Measurements from ENCODE around the gene PRUNE2. TPM values are rescaled to one million over a fixed set of nuclear protein-coding genes. Genes with fewer than 3 reads are reported as not detected.

The PRUNE2 gene
- total RNA-seq, 1 donor from 2014 or later, result 55.3 TPM

DNA sequence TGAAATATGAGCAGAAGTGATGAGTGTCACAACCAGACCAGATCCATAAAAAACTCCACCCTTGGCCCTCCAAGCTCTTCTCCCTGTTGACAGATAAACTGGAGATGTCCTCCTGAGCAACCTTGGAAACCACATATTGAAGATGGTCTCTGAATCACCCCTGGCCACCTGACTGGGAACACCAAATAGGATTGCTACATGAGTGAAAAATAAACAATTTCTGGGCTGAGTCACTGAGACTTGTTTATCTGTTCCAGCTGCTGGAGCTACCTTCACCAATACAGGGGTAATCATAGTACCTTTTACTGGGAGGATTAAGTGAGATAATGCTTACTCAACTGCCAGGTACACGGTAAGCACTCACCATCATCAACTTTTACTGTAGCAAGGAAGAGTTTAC, 88.4 kb downstream of the PRUNE2 start:
- intact Hi-C loops (cut with DNase I), result no loop called here
- DNase-seq (ENCODE audit: low spot score) (no peak), ATAC-seq (no peak)

DNA sequence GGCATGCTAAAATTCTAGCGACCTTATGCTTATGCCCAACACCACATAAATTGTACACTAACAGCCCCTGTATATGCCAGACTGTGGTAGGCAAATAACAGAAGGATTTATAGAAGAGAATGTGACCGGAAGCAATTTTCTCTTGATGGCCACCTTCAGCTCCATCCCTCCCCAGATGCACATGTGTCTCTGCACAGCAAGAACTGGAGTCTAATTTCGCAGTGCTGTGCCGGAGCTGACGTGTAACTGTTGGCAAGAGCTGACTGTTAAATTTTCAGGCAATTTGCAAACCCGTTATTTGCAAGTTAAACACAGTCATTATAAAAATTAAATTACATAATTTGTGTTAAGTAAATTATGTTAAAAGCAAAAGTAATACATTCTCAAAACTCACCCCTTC, 93.3 kb downstream of the PRUNE2 start:
- intact Hi-C loops (cut with DNase I), result no loop called here
- no peak for ATAC-seq
- DNase-seq (ENCODE audit: low spot score), result no peak

DNA sequence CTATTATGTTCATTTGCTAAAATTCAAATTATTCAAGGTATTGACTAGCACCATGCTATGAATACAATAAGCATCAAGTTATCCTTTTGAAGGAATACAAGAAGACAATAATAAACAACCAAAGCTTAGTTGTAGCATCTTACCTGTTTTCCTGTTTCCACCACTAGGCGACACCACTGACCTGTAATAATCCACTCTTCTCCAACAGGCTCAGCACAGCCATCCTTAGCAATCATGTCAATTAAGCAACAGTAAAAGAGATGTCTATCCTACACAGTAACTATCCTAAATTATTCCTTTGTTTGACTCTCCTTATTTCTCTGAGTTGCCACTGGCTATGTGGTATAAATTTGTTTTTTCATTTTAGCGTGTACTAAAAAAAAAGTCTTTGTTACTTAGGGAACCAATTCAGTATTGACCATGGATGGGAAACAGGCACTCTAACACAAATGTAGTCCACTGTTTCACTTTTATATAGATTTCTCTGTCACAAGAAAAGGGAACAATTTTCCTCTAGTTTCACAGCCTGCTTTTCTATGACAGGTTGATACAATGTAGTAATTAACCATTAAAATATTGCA, 95.4 kb downstream of the PRUNE2 start:
- no peak for DNase-seq (ENCODE audit: low spot score)
- intact Hi-C loops (cut with DNase I), result no loop called here
- ATAC-seq, result no peak

DNA sequence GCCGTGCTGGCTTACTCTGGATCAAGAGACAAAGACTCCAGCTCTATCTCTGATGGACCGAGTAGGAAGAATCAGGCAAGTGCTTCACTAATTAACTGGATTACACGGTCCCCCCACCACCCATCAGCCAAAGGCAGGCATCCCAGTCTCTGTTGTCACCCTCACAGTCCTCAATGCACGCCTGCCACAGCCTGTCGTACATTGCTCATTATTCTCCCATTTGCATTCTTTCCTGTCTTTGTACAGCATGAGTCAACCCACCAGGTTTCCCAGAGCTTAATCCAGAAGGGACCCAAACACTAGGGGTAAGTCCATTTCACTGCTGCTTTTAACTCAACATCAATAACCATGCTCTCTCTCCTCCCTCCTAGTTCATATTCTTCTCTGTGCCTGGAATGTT, 97.3 kb downstream of the PRUNE2 start:
- intact Hi-C loops (cut with DNase I), result no loop called here
- DNase-seq (ENCODE audit: low spot score), result no peak
- no peak for ATAC-seq

DNA sequence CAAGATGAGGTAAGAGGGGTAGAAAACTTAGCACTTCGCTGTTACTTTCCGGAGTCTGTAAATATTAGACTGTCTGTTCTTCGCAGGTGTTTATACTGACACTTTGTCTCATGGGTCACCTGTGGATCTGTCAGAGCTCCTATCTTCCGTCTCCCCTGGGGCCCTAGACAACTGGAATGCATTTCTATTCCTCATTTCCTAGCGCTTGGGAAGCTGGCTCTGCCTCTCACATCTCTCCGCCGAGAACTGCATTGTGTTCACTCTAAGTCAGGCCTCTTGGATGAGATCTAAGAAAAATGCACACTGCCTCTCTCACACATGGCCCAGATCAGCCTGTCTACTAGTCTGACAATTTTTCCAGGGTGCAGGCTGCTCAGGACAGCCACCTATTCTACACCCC, 102.2 kb downstream of the PRUNE2 start:
- intact Hi-C loops (cut with DNase I), result no loop called here
- ATAC-seq (no peak), DNase-seq (ENCODE audit: low spot score) (no peak)

DNA sequence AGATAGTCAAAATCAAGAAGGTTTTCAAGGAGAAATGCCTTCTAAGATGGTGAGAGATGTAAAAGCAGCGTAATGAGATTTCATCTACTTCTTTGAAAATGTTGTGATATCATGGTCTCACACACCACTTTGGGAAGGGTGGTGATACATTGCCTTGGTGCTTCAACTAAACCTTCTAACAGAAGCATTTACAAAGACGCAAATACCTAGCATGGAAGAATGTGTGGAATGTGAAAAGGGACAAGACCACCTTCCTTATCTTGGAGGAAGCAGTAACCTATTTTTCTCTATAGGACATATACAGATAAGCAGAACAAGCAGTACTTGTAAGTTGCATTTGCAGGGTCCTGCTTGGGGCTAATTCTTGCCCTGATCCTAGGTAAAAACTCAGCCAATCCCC, 102.8 kb downstream of the PRUNE2 start:
- no peak for ATAC-seq
- intact Hi-C loops (cut with DNase I), result no loop called here

DNA sequence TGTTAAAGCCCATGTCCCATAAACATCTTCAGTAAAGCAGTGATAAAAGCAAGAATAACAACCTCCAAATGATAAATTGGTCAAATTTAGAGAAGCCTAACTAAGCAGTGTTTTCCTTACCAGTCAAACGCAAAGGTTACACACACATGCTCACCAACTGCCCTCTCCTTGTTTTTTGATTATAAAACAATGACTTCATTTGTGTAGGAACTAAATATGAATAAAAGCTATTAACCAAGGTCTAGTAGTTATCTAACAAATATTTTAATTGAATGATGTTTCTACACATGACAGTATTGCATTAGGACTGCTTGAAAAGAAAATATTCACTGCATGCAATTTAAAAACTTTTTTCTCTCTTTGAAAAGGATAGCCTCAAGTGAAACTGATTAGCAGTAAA, 105.0 kb downstream of the PRUNE2 start:
- DNase-seq (ENCODE audit: low spot score) (no peak), ATAC-seq (no peak)
- intact Hi-C loops (cut with DNase I), result no loop called here

More for the DNA sequence above, 102.8 kb downstream of the PRUNE2 start:
- no peak for DNase-seq (ENCODE audit: low spot score)

DNA sequence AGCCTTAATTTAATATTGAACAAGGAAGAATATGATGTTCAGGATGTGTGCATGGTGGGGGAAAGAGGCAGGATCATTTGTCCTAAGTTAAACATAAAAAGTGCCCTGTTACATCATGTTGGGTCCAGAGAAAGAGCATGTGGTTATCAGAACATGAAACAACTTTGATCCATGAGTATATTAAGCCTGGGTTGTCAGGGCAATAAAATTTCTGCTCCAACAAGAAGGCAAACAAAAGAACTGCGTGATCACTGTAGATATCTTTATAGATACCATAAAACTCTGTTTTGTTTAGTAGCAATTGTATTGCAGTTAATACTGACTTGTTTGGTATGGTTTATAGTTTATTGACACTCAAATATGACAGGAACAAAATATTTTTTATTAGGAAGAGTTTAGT, 106.4 kb downstream of the PRUNE2 start:
- DNase-seq (ENCODE audit: low spot score), result no peak
- intact Hi-C loops (cut with DNase I), result no loop called here
- ATAC-seq, result no peak

DNA sequence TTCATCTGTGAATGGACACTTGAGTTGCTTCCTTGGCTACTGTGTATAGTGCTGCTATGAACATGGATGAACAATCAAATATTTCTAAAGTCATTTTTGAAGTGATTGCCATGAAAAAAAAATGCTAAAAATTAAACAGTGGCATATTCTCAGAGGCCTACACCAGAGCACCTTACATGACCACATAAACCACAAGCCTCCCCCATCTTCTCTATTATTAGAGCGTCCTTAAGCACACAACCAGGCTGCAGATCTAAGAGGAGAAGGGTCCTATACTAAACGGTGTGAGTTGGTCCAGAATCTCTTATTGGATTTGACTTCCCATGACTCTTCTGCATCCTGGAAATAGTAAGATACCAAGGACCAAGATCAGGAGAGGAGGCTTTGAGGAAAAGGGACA, 107.4 kb downstream of the PRUNE2 start:
- intact Hi-C loops (cut with DNase I), result no loop called here
- ATAC-seq, result no peak
- DNase-seq (ENCODE audit: low spot score), result no peak

DNA sequence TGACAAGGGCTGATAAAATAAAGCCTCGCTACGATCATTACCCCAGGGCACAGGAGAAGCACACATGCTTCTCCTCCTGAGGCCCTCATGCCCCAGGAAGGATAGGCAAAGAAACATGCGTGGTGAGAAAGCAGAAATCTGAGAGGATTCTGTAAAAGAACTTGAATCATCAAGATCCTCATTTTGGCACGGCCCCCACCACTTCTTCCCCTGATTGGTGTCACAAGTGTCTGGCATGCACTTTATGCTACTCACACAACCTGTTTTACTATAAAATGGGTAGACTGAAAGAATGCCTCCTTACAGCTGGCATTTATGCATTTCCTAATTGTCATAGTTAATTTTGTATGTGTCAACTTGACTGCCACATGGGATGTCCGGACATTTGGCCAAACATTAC, 109.6 kb downstream of the PRUNE2 start:
- intact Hi-C loops (cut with DNase I), result no loop called here
- ATAC-seq, result no peak
- no peak for DNase-seq (ENCODE audit: low spot score)

DNA sequence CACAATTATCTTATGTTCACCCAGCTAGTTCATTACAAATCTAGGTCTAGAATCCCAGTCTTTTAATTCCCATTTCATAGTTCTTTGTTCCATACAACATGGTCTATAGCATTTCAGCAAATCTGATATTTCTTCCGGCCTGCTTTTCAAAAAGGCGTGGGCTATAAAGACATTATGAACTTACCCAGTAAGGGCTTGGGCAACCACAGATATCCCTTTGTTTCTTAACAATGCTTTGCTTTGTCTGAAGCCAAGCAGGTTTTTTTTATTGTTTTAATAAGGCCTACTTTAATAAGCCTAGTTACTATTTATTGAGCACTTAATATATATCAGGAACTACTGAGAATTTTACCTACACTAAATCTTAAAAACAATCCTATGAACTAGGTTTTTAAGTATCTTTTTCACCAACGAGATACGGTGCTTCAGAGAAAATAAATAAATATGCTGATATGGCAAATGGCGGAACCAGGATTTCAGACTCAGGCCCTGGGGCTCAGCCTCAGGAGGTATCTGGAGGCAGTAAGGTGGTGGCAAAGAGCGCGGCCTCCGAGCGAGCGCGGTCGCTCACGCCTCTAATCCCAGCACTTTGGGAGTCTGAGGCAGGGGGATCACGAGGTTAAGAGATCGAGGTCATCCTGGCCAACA, 112.0 kb downstream of the PRUNE2 start:
- DNase-seq (ENCODE audit: low spot score), result no peak
- intact Hi-C loops (cut with DNase I), result no loop called here
- no peak for ATAC-seq

DNA sequence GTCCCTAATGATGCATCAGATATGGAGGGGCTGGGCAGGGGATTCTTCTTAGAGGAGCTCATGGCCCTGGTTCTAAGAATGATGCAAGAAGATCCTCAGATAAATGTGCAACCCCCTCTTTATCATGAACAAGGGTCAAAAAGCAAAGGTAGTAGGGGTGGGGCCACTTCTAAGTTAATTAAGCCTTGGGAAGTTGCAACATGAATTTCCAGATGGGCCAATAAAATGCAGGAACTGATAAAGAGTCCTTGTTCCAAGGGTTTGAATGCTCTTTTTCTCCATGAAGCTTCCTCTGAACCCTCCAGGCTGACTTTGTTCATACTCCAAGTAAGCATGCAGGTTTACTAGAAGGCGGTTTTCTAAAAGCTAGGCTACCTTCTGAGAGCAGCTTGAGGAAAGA, 116.1 kb downstream of the PRUNE2 start:
- DNase-seq (ENCODE audit: low spot score) (no peak), ATAC-seq (no peak)
- intact Hi-C loops (cut with DNase I), result no loop called here

DNA sequence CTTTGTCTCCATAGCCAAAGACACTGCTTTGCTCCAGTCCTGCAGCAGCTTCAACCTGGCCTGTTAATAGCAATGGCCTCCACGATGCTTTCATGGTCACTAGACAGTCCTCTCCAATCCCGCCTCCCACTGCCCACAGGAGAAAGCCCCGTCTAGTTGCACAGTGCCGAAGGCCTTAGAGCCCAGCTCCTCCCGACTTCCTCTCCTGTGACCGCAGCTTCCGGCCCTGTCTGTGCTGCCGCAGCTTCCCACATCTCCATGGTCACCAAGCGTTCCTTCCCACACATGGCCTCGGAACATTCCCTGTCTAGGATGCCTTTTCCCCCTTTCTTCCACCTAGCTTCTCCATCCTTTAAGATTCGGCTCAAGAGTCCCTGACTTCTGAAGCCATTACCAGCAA, 118.2 kb downstream of the PRUNE2 start:
- ATAC-seq (no peak), DNase-seq (ENCODE audit: low spot score) (no peak)
- intact Hi-C loops (cut with DNase I), result no loop called here

DNA sequence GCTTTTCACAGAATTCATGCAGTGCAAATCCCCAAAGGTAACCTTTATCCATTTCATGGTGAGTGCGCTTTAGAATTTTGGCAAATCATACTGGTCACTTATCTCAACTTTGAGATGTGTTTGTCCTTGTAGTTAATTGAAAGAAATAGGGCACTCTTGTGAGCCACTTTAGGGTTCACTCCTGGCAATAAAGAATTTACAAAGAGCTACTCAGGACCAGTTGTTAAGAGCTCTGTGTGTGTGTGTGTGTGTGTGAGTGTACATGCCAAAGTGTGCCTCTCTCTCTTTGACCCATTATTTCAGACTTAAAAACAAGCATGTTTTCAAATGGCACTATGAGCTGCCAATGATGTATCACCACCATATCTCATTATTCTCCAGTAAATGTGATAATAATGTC, 120.4 kb downstream of the PRUNE2 start:
- DNase-seq (ENCODE audit: low spot score) (no peak), ATAC-seq (no peak)
- intact Hi-C loops (cut with DNase I), result no loop called here

DNA sequence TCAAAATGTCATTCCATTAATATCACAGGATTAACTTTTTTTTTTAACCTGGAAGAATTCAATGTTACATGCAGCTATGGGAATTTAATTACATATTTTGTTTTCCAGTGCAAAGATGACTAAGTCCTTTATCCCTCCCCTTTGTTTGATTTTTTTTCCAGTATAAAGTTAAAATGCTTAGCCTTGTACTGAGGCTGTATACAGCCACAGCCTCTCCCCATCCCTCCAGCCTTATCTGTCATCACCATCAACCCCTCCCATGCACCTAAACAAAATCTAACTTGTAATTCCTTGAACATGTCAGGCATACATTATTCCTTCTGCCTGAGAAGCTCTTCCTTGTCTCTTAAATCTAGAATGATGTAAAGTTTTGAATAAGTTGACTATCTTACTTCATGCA, 121.0 kb downstream of the PRUNE2 start:
- no peak for ATAC-seq
- intact Hi-C loops (cut with DNase I), result no loop called here
- DNase-seq (ENCODE audit: low spot score), result no peak

DNA sequence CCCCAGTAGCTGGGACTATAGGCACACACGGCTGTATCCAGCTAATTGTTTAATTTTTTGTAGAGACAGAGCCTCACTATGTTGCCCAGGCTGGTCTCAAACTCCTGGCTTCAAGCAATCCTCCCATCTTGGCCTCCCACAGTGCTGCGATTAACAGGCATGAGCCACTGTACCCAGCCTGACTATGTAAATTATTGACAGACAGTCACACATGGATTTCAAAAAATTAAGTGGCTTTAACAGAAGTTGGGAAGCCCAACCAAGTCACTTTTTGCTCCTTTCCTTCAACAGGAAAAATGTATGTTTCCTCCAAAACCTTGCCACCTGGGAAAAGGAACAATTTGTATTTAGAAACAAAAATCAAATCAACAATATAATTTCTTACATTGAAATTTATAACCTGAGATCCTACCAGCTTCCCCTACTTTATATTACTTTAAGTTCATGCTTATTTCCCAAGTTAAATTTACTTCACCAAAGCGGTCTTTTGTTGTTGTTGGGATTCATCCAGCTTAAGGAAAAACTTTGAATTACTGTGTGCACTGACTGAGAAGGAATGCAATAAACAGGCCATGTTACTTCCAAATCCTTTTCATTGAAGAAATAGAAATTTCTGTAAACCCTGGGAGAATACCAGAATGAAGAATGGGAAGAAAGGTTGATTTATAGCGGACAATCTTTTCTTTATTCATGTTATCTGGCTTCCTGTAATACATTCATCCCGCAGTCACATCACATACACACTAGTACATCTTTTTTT, 133.0 kb downstream of the PRUNE2 start:
- intact Hi-C loops (cut with DNase I), result no loop called here
- ATAC-seq (no peak), DNase-seq (ENCODE audit: low spot score) (no peak)

DNA sequence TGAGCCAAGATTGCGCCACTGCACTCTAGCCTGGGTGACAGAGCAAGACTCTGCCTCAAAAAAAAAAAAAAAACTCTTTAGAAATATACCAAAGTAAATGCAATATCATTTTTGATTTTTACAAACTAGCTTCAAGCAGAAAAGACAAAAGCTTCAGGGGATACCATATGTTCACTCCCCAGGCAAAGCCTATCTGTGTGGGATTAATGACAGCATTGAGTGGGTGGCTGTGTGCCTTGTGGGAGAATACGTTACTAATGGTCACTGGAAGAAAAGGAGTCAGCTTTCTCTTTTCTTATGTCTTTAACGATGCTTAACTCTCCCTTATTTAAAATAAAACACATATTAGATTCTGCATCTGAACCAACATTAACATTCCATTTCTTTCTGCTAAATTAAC, 139.8 kb downstream of the PRUNE2 start:
- DNase-seq (ENCODE audit: low spot score) (no peak), ATAC-seq (no peak)
- intact Hi-C loops (cut with DNase I), result no loop called here

DNA sequence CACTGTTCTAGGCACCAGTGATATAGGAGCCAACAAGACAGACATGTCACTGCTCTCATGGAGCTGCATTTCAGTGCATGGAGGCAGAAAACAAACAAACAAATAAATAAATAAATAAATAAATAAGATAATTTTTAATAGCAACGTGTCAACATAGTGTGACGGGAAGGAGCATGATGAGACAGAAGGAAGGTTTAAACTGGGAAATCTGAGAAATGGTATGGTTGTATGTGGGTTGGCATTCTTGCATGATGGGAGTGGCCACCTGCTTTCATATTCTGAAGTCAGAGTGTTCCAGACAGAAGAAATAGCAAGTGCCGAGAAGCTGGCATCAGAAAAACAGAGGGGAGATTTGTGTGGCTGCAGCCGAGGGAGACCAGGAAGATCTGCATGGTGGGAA, 141.8 kb downstream of the PRUNE2 start, which contains the start of gene PCA3:
TSS of gene PCA3 (plus strand) at position 301 of the 400 bp plus-strand sequence.
- intact Hi-C loops (cut with DNase I), result no loop called here
- ATAC-seq (no peak), DNase-seq (ENCODE audit: low spot score) (no peak)

DNA sequence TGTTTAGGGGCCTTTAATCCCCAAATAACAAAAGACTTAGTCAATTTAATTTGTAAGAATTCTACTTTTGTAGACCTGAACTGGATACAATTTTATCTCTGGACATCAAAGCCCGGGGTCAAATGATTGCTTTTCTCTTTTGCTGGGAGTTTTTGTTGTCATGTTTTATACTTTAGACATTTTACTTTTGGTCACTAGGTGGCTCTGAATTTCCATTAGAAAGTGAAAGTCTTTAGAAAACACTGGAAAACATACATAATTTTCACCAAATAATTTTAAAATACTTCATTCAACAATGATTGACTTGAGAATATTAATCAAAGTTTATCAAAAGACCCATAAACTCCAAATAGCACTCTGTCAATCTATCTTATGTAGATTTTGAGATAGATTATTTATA, 144.5 kb downstream of the PRUNE2 start:
- intact Hi-C loops (cut with DNase I), result no loop called here
- no peak for DNase-seq (ENCODE audit: low spot score)
- ATAC-seq, result no peak

DNA sequence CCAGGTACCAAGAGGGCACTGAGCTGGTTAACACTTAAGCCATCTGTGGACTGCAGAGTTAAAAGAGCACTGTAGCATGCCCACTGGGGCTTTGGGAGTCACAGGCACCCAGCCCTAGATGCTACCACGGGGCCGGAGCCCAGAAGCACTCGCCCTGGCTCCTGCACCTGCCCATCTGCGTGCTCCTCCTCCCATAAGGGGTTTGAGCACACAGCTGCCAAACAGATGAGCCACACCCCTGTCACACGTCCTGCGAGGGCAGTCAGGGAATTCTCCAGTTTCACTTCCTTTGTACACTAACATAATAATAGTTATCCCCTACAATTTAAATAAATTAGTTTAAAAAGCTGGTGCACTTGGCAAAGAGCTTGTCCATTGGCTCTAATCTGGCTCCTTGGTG, 146.2 kb downstream of the PRUNE2 start:
- intact Hi-C loops (cut with DNase I), result no loop called here
- ATAC-seq (no peak), DNase-seq (ENCODE audit: low spot score) (no peak)

DNA sequence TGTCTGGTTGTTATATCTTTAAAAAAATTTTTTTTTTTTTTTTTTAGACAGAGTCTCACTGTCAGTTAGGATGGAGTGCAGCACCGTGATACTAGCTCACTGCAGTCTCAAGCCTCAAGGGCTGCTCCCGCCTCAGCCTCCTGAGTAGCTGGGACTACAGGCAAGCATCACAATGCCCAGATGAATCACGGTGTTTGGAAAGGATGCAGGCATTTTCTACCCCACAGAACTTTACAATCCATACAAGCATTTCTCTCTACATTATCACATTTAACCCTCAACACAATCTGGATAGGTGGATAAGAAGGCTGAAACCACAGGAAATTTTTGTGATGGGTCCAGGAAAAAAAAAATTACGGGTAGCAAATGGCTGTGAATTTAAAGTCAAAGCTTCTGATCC, 147.4 kb downstream of the PRUNE2 start:
- DNase-seq (ENCODE audit: low spot score), result no peak

More for the DNA sequence above, 147.4 kb downstream of the PRUNE2 start:
- intact Hi-C loops (cut with DNase I), result no loop called here
- ATAC-seq, result no peak

Data from sciatic nerve (tissue), 2 donors.